Heart right ventricle (tissue), 16 donors: ENCODE data around the gene STAG3. TPM values are rescaled to one million over a fixed set of nuclear protein-coding genes. Genes with fewer than 3 reads are reported as not detected.
A peak's percentile ranks its signal among the peaks of the same experiment; 100 is the strongest.

Experiments
- ATAC-seq, 8 donors: fragments of 200-7000 bp; cut with Tn5 transposase; one replicate each; pipeline ENCODE4 v1.9.1; 2020; ENCODE audit warnings: mild to moderate bottlenecking in 8 of 8, moderate library complexity in 8 of 8, moderate number of reproducible peaks in 1 of 8
- DNase-seq, 2 donors: peaks; one replicate each; pipeline ENCODE4 v3.0.0-alpha.2; 2020
- H3K27ac ChIP-seq, 10 donors: fragments of 200-600 bp; sonication (generic) in 2 of 10; one replicate each; pipeline versions ENCODE4 v1.5.0 to v1.8.0; 2020 to 2022; ENCODE audit warnings: mild to moderate bottlenecking in 3 of 10
- H3K27me3 ChIP-seq, 7 donors: fragments of 200-600 bp; one replicate each; pipeline ENCODE4 v1.8.0; 2021 to 2022; ENCODE audit warnings: mild to moderate bottlenecking in 2 of 7
- H3K36me3 ChIP-seq, 9 donors: fragments of 200-600 bp; sonication (generic) in 1 of 9; one replicate each; pipeline versions ENCODE4 v1.5.0 to v1.8.0; 2020 to 2022; ENCODE audit warnings: mild to moderate bottlenecking in 2 of 9
- H3K4me1 ChIP-seq, 9 donors: fragments of 200-600 bp; sonication (generic) in 1 of 9; one replicate each; pipeline versions ENCODE4 v1.5.0 to v1.8.0; 2020 to 2022; ENCODE audit warnings: mild to moderate bottlenecking in 4 of 9
- H3K4me3 ChIP-seq, 10 donors: fragments of 200-600 bp; sonication (generic) in 2 of 10; one replicate each; pipeline versions ENCODE4 v1.5.0 to v1.8.0; 2020 to 2022; ENCODE audit warnings: mild to moderate bottlenecking in 7 of 10, moderate library complexity in 2 of 10
- H3K9me3 ChIP-seq, 11 donors: fragments of 200-600 bp in 10 of 11; sonication (generic) in 2 of 11; one replicate each; pipeline versions ENCODE4 v1.5.0 to v1.8.0; 2013 to 2022; ENCODE audit warnings: mild to moderate bottlenecking in 2 of 11, control low read depth in 1 of 11, moderate library complexity in 1 of 11
- CTCF ChIP-seq, 9 donors: fragments of 200-600 bp; sonication (generic) in 2 of 9; IDR thresholded peaks; one replicate each; pipeline versions ENCODE4 v1.5.0 to v1.8.0; 2021 to 2022; ENCODE audit warnings: antibody characterized with exemption in 9 of 9, mild to moderate bottlenecking in 5 of 9, moderate library complexity in 1 of 9
- WGBS, 2 donors: extraction: QIAGEN DNeasy Blood & Tissue Kit; methylation state at CpG; one replicate each; pipeline ENCODE4 v1.1.7; 2013; ENCODE audit warnings: inconsistent platforms in 1 of 2; 5-methylcytosine and 5-hydroxymethylcytosine counted together
- intact Hi-C, 10 donors: fragments of 100-400 bp; cut with DNase I; formaldehyde crosslinking; loops; one replicate each; pipeline versions ENCODE4 v1.11.1 to v1.14.2; 2022
- polyA plus RNA-seq, 2 donors: library from polyadenylated mRNA; stranded (reverse); fragments of 200-250 nt; gene quantifications; one replicate each; pipeline ENCODE4 v1.2.3, GENCODE V29; 2013
- total RNA-seq, 10 donors: library from RNA; stranded (reverse); fragmentation: NEBNext Ultra II Directional in 3 of 10; extraction: Animal tissue kit (Norgen Biotek cat#: 25700) in 3 of 10; gene quantifications; one replicate each; pipeline versions ENCODE4 v1.2.1 to v1.2.4, GENCODE V29; 2021 to 2023
- donor health status: Arrhythmogenic right ventricular cardiomyopathy.
- donor health status: ischemic (EF 13 %, LVEDD 7.1; RV severe dilation, severe dysfunction).
- donor health status: healthy with polysubstance abuse.
- donor health status: DM: no; HTN: yes; CAD: no.
- donor health status: DM: no; HTN: no; CAD: no.
- donor health status: ischemic (EF 25% LVEDD 6.9; RV normal size, moderate dysfunction).
- donor health status: ischemic (EF 25% LVEDD 5.7; RV mildly dilated, moderate dysfunction).
- donor health status: healthy.
- donor health status: DM: yes; HTN: yes; CAD: no.
- donor health status: Ischemic cardiomyopathy.
- donor health status: ischemic (EF 35%, LVEDD 5.7; RV mildly dilated, moderate dysfunction).
- donor health status: nonischemic (EF 11% LVEDD 7.7; RV severe dilation, severe dysfunction).
- donor health status: DM: yes; HTN: yes; CAD: no.
- donor health status: PGD.
- donor health status: ischemic (EF 29% LVEDD 5.4; RV normal size, mild dysfunction).
- donor health status: nonischemic (EF 23%, LVEDD 6.1; RV moderate dilation, normal function).

Gene STAG3
- total and polyA plus RNA-seq, 12 donors: 0.13 to 1.5 (median 0.47) TPM; not detected in 1

GRCh38 chr7:100152404-100152803 is 25.3 kb upstream of the STAG3 start:
- intact Hi-C loops: loop anchor here in 1 of 10 donors (10.0 kb wide), 1 partner anchor 62 kb away; the partner anchor contains the start of gene PVRIG
- Histone ChIP-seq H3K27me3 (no peaks in the 10 kb centered on the region), H3K27ac (peak overlapping the region in 1 of 10 donors; percentile 70), H3K4me1 (peaks cover 8 to 83% (median 22%) of the 10 kb centered on the region in 9 donors), H3K9me3 (no peaks in the 10 kb centered on the region), H3K4me3 (no peak overlapping the region), H3K36me3 (peaks cover 0 to 67% (median 32%) of the 10 kb centered on the region in 9 donors)
- no peak for ATAC-seq
- DNase-seq: no peak
- no peak for TF ChIP-seq CTCF (IDR thresholded peaks at IDR 0.05)

GRCh38 chr7:100152937-100153666 is 24.6 kb upstream of the STAG3 start:
- 91 to 92% methylated on average over 18 of the region's 18 CpGs for WGBS, 2 donors
- no peak for TF ChIP-seq CTCF (IDR thresholded peaks at IDR 0.05)
- intact Hi-C loops: loop anchor here in 1 of 10 donors (10.0 kb wide), 1 partner anchor 62 kb away; the partner anchor contains the start of gene PVRIG
- Histone ChIP-seq H3K4me1 (peaks cover 14 to 84% (median 25%) of the 10 kb centered on the region in 9 donors), H3K27me3 (no peaks in the 10 kb centered on the region), H3K9me3 (no peaks in the 10 kb centered on the region), H3K36me3 (peaks cover 0 to 67% (median 32%) of the 10 kb centered on the region in 9 donors), H3K27ac (peak overlapping the region in 1 of 10 donors; percentile 70), H3K4me3 (no peak overlapping the region)
- ATAC-seq (no peak), DNase-seq (no peak)

- DNase-seq: no peak
- ATAC-seq: no peak
- H3K36me3 ChIP-seq: peaks cover 0 to 67% (median 32%) of the 10 kb centered on the region in 9 donors
- no peaks in the 10 kb centered on the region for H3K9me3 ChIP-seq
- H3K27ac ChIP-seq: peak overlapping the region in 1 of 10 donors; percentile 20
- intact Hi-C loops: loop anchor here in 1 of 10 donors (10.0 kb wide), 1 partner anchor 61 kb away; the partner anchor contains the start of gene PVRIG
- no peak for TF ChIP-seq CTCF (IDR thresholded peaks at IDR 0.05)
- peaks cover 13 to 85% (median 28%) of the 10 kb centered on the region in 9 donors for H3K4me1 ChIP-seq
- no peaks in the 10 kb centered on the region for H3K27me3 ChIP-seq
- H3K4me3 ChIP-seq: no peak overlapping the region
- 77 to 80% methylated on average over 16 of the region's 16 CpGs for WGBS, 2 donors
Observed at GRCh38 chr7:100153708-100154535, 23.8 kb upstream of the STAG3 start.
